Endothelial cell of umbilical vein (primary cell): ENCODE results near the gene SLC26A11.

Source experiments
- EZH2 ChIP-seq: IDR thresholded peaks from 2 replicates; pipeline ENCODE4 v1.6.1; 2012; ENCODE audit warnings: borderline replicate concordance, low read depth, mild to moderate bottlenecking, moderate library complexity, low read length, inconsistent platforms; ENCODE audit not compliant: severe bottlenecking
- JUN ChIP-seq: IDR thresholded peaks from 2 replicates; pipeline ENCODE4 v1.6.1; 2011; ENCODE audit warnings: borderline replicate concordance, low read depth; ENCODE audit not compliant: insufficient read length, insufficient read depth
- MYC ChIP-seq: IDR thresholded peaks from one replicate; pipeline ENCODE4 v1.6.1; 2011; ENCODE audit warnings: mild to moderate bottlenecking, low read depth, low read length
- POLR2A ChIP-seq: IDR thresholded peaks from 2 replicates; pipeline ENCODE4 v1.6.1; 2012; ENCODE audit warnings: low read depth, mild to moderate bottlenecking, control low read depth, low read length
- POLR2AphosphoS5 ChIP-seq: IDR thresholded peaks from 2 replicates; pipeline ENCODE4 v1.6.1; 2012; ENCODE audit warnings: low read depth, mild to moderate bottlenecking, control low read depth, low read length, moderate library complexity; ENCODE audit not compliant: insufficient read depth
- TF ChIP-seq, protein P1 (sequence below), 2 donors: IDR thresholded peaks; 1 replicate in 1 of 2; 2 replicates in 1 of 2; pipeline ENCODE4 v1.5.1; 2011; ENCODE audit warnings: low read length in 2 of 2, mild to moderate bottlenecking in 2 of 2, moderate library complexity in 2 of 2, control low read depth in 1 of 2, inconsistent platforms in 1 of 2, low read depth in 1 of 2; ENCODE audit not compliant: insufficient read depth in 1 of 2; ENCODE audit errors: extremely low read depth in 1 of 2

DNA sequence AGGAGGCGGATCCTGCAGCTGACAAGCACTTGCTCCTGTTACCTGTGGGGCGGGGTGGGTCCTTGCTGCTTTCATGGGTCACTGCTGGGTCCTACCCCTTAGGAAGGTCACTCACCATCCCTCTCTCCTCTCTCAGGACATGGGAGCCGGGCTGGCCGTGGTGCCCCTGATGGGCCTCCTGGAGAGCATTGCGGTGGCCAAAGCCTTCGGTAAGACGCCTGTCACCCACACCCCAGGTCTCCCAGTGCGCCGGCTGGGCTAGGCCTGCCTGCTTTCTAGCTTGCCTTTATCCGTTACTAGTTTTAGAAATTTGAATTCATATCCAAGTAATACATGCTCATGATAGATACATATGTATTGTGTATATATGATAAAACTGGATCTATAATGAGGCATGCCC lies 17.2 kb downstream of the SLC26A11 start:
- TF ChIP-seq POLR2A = no peak
- TF ChIP-seq POLR2AphosphoS5 = no peak
- TF ChIP-seq, protein P1, sequence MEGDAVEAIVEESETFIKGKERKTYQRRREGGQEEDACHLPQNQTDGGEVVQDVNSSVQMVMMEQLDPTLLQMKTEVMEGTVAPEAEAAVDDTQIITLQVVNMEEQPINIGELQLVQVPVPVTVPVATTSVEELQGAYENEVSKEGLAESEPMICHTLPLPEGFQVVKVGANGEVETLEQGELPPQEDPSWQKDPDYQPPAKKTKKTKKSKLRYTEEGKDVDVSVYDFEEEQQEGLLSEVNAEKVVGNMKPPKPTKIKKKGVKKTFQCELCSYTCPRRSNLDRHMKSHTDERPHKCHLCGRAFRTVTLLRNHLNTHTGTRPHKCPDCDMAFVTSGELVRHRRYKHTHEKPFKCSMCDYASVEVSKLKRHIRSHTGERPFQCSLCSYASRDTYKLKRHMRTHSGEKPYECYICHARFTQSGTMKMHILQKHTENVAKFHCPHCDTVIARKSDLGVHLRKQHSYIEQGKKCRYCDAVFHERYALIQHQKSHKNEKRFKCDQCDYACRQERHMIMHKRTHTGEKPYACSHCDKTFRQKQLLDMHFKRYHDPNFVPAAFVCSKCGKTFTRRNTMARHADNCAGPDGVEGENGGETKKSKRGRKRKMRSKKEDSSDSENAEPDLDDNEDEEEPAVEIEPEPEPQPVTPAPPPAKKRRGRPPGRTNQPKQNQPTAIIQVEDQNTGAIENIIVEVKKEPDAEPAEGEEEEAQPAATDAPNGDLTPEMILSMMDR (IDR thresholded peaks at IDR 0.05; ENCODE audit: extremely low read depth in 1 of 2, insufficient read depth in 1 of 2, low read depth in 1 of 2, low read length in 2 of 2) = no peak
- no peak for TF ChIP-seq EZH2
- TF ChIP-seq JUN = no peak
- TF ChIP-seq MYC = no peak
